Activated T-helper 1 cell treated with Interleukin-2 at 50 U/mL for 16 hours (primary cell): ENCODE results near the gene CLK4.
A peak's percentile ranks its signal among the peaks of the same experiment; 100 is the strongest.

Experiments
- DNase-seq: peaks from one replicate; pipeline ENCODE4 v3.0.0-alpha.2; 2020; ENCODE audit warnings: low read depth

CLK4 gene

GRCh38 chr5:178626484-178627258 is at the start of gene CLK4:
Gene CLK4 (minus strand): TSS chr5:178627050. CDS start chr5:178623416, 3,634 bp downstream.
- DNase-seq: peak; percentile 94

- no peak for DNase-seq
Measured at GRCh38 chr5:178675922-178676321, 49.1 kb upstream of the CLK4 start.

- DNase-seq: no peak
Measured at GRCh38 chr5:178674334-178674733, 47.5 kb upstream of the CLK4 start.

- no peak for DNase-seq
Measured at GRCh38 chr5:178673801-178674295, 47.0 kb upstream of the CLK4 start.

- DNase-seq: no peak
Measured at GRCh38 chr5:178672630-178673029, 45.8 kb upstream of the CLK4 start.

GRCh38 chr5:178671602-178672144 is 44.8 kb upstream of the CLK4 start:
- no peak for DNase-seq

- DNase-seq: no peak
Measured at GRCh38 chr5:178670351-178670885, 43.6 kb upstream of the CLK4 start.

- DNase-seq: no peak
Measured at GRCh38 chr5:178668579-178668978, 41.7 kb upstream of the CLK4 start.

GRCh38 chr5:178667688-178668087 is 40.8 kb upstream of the CLK4 start:
- DNase-seq: no peak

- DNase-seq: no peak
Measured at GRCh38 chr5:178667101-178667500, 40.3 kb upstream of the CLK4 start.

- DNase-seq: no peak
Measured at GRCh38 chr5:178664141-178664540, 37.3 kb upstream of the CLK4 start.

- DNase-seq: no peak
Measured at GRCh38 chr5:178662541-178662860, 35.7 kb upstream of the CLK4 start.

GRCh38 chr5:178661836-178662540 is 35.1 kb upstream of the CLK4 start:
- no peak for DNase-seq

- no peak for DNase-seq
Measured at GRCh38 chr5:178651046-178651810, 24.4 kb upstream of the CLK4 start.

GRCh38 chr5:178650214-178650613 is 23.4 kb upstream of the CLK4 start:
- no peak for DNase-seq

GRCh38 chr5:178649580-178649979 is 22.7 kb upstream of the CLK4 start:
- no peak for DNase-seq

GRCh38 chr5:178644826-178645545 is 18.1 kb upstream of the CLK4 start:
- no peak for DNase-seq

GRCh38 chr5:178642351-178642909 is 15.6 kb upstream of the CLK4 start:
- DNase-seq: no peak

- no peak for DNase-seq
Measured at GRCh38 chr5:178641711-178642110, 14.9 kb upstream of the CLK4 start.

- no peak for DNase-seq
Measured at GRCh38 chr5:178640331-178641045, 13.6 kb upstream of the CLK4 start.
